NB4 (cell line): Measurements from ENCODE around the gene DLG2.
"Not testable (repeated sequence)": the region's sequence is repeated elsewhere in the genome, so short reads cannot be mapped to it uniquely, and the experiment has no call there.

Source experiments
- DNase-seq: peaks from one replicate; pipeline ENCODE4 v3.0.0; 2010; ENCODE audit warnings: low read depth
- H3K4me3 ChIP-seq: one replicate; pipeline ENCODE4 v1.5.1; 2011; ENCODE audit warnings: mild to moderate bottlenecking, low read depth, low read length, moderate library complexity
- CTCF ChIP-seq: IDR thresholded peaks from one replicate; pipeline ENCODE4 v1.5.1; 2012; ENCODE audit warnings: low read depth, low read length
- MAX ChIP-seq: IDR thresholded peaks from 2 replicates; pipeline ENCODE4 v1.6.1; 2011; ENCODE audit warnings: low read depth, low read length
- MYC ChIP-seq: IDR thresholded peaks from 2 replicates; pipeline ENCODE4 v1.6.1; 2011; ENCODE audit warnings: low read depth, low read length
- POLR2A ChIP-seq: IDR thresholded peaks from 2 replicates; pipeline ENCODE4 v1.6.1; 2011; ENCODE audit warnings: mild to moderate bottlenecking; ENCODE audit not compliant: insufficient read length; ENCODE audit errors: extremely low read depth

DLG2 gene

GRCh38 chr11:84788220-84788619 is 838.9 kb downstream of the DLG2 start:
- H3K4me3 ChIP-seq = no peak overlapping the region
- no peak for TF ChIP-seq CTCF
- no peak for TF ChIP-seq MAX
- no peak for TF ChIP-seq MYC
- DNase-seq = no peak

- not testable (repeated sequence) for H3K4me3 ChIP-seq, DNase-seq
These were observed 843.0 kb downstream of the DLG2 start for GRCh38 chr11:84784158-84784557.

GRCh38 chr11:84780689-84781293 is 846.4 kb downstream of the DLG2 start:
- peak; percentile 40 for DNase-seq
- TF ChIP-seq MAX = no peak
- TF ChIP-seq CTCF = peak; percentile 41

GRCh38 chr11:84775503-84775902 is 851.6 kb downstream of the DLG2 start:
- DNase-seq = no peak
- no peak overlapping the region for H3K4me3 ChIP-seq
- TF ChIP-seq POLR2A = no peak
- no peak for TF ChIP-seq CTCF
- no peak for TF ChIP-seq MAX
- TF ChIP-seq MYC = no peak

More at GRCh38 chr11:84780689-84781293, 846.4 kb downstream of the DLG2 start:
- H3K4me3 ChIP-seq = no peak overlapping the region

GRCh38 chr11:84763931-84764330 is 863.2 kb downstream of the DLG2 start:
- no peak for TF ChIP-seq MYC
- no peak for TF ChIP-seq POLR2A
- no peak for TF ChIP-seq CTCF
- TF ChIP-seq MAX = no peak
- DNase-seq = no peak
- H3K4me3 ChIP-seq = no peak overlapping the region

GRCh38 chr11:84757711-84758110 is 869.4 kb downstream of the DLG2 start:
- DNase-seq = no peak
- TF ChIP-seq MYC (no peak), CTCF (no peak), MAX (no peak)

More at GRCh38 chr11:84757711-84758110, 869.4 kb downstream of the DLG2 start:
- H3K4me3 ChIP-seq = no peak overlapping the region
